Measurements from ENCODE around the gene USP12. TPM values are rescaled to one million over a fixed set of nuclear protein-coding genes. Genes with fewer than 3 reads are reported as not detected.
"Not testable (repeated sequence)": the region's sequence is repeated elsewhere in the genome, so short reads cannot be mapped to it uniquely, and the experiment has no call there.

Gene USP12
- polyA plus RNA-seq, 1 experiment, result 4.4 TPM

DNA sequence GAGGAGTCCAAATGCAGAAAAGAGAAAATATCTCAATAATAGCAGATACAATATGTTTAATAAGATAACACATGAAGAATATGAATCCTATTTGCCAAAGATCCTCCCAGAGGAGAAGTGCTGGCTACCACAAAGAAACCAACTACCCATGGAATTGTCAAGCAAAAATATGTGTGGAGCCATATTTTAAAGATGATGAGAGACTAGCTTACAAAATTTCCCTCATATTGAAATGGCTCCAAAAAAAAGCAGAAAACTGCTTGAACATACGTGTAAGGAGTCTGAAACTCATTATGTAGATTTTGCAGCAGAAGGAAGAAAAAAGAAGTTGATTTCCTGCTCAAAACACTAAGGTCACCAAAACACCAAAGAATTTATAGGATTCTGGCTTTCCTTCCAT is 94.2 kb downstream of the USP12 start:
- H3K4me3 ChIP-seq (ENCODE audit: low read depth, low read length), result no peak overlapping the region
- no peak for TF ChIP-seq CTCF (IDR thresholded peaks at IDR 0.05; ENCODE audit: insufficient read depth, low read depth, low read length)
- CTCF ChIA-PET, result no interaction called here
- H3K36me3 ChIP-seq (ENCODE audit: control insufficient read depth, insufficient read depth, low read length), result 0 out of 2 replicates have a peak, but pooled peaks cover 2% of the 10 kb centered on the region
- POLR2A ChIA-PET, result no interaction called here
- no peaks in the 10 kb centered on the region for H3K27me3 ChIP-seq (ENCODE audit: control insufficient read depth, insufficient read depth, low read length)
- no peak for DNase-seq (ENCODE audit: low read depth)

- no peak for DNase-seq (ENCODE audit: low read depth)
These were observed 95.2 kb downstream of the USP12 start for GRCh38 chr13:27076421-27076820.

DNA sequence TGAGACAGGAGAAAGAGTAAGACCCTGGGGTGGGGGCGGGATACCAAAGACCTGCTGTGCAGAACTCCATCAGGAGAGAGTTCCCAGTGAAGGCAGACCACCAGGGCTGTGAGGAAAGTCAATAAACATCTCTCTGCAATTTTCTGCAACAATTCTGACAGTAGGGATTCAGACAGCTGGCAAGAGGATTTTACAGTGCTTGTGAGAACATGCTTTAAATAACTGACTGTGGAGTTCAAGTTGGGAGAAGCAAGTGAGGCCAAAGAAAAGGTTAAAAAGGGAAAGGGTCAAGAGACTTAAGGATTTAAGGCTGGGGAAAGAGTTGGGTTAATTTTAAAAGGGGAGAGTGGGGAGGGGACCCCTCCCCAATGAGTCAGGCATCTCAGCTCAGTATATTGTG is 98.4 kb downstream of the USP12 start:
- H3K36me3 ChIP-seq (ENCODE audit: control insufficient read depth, insufficient read depth, low read length), result peaks cover 3% of the 10 kb centered on the region
- CTCF ChIA-PET, result interaction anchor here (0.9 kb wide), 1 partner anchor 97 kb away, joined by 3 read pairs; no protein-coding TSS in a partner anchor
- no peak for TF ChIP-seq CTCF (IDR thresholded peaks at IDR 0.05; ENCODE audit: insufficient read depth, low read depth, low read length)

More at GRCh38 chr13:27076421-27076820, 95.2 kb downstream of the USP12 start:
- ChIA-PET CTCF (interaction anchor here (0.9 kb wide), 1 partner anchor 194 kb away, joined by 3 read pairs; the partner anchor contains the start of gene RASL11A), POLR2A (no interaction called here)
- no peak for TF ChIP-seq CTCF (IDR thresholded peaks at IDR 0.05; ENCODE audit: insufficient read depth, low read depth, low read length)
- Histone ChIP-seq H3K4me3 (ENCODE audit: low read depth, low read length) (no peak overlapping the region), H3K27me3 (ENCODE audit: control insufficient read depth, insufficient read depth, low read length) (no peaks in the 10 kb centered on the region), H3K36me3 (ENCODE audit: control insufficient read depth, insufficient read depth, low read length) (0 out of 2 replicates have a peak, but pooled peaks cover 2% of the 10 kb centered on the region)

GRCh38 chr13:27066123-27066522 is 105.5 kb downstream of the USP12 start:
- H3K27me3 ChIP-seq (ENCODE audit: control insufficient read depth, insufficient read depth, low read length); DNase-seq (ENCODE audit: low read depth); CTCF ChIA-PET; H3K4me3 ChIP-seq (ENCODE audit: low read depth, low read length); H3K36me3 ChIP-seq (ENCODE audit: control insufficient read depth, insufficient read depth, low read length); POLR2A ChIA-PET: not testable (repeated sequence)

More for the DNA sequence above, 98.4 kb downstream of the USP12 start:
- no peak for DNase-seq (ENCODE audit: low read depth)
- H3K4me3 ChIP-seq (ENCODE audit: low read depth, low read length), result no peak overlapping the region
- H3K27me3 ChIP-seq (ENCODE audit: control insufficient read depth, insufficient read depth, low read length), result no peaks in the 10 kb centered on the region
- POLR2A ChIA-PET, result no interaction called here

- POLR2A ChIA-PET, result no interaction called here
- DNase-seq (ENCODE audit: low read depth), result no peak
- Histone ChIP-seq H3K27me3 (ENCODE audit: control insufficient read depth, insufficient read depth, low read length) (no peaks in the 10 kb centered on the region), H3K4me3 (ENCODE audit: low read depth, low read length) (no peak overlapping the region), H3K36me3 (ENCODE audit: control insufficient read depth, insufficient read depth, low read length) (peaks cover 2% of the 10 kb centered on the region)
- TF ChIP-seq CTCF (IDR thresholded peaks at IDR 0.05; ENCODE audit: insufficient read depth, low read depth, low read length), result no peak
- CTCF ChIA-PET, result no interaction called here
These were observed 106.0 kb downstream of the USP12 start for GRCh38 chr13:27065582-27065981.
